CD4-positive, CD25-positive, alpha-beta regulatory T cell (primary cell): ENCODE data around the gene ENPP4. TPM values are rescaled to one million over a fixed set of nuclear protein-coding genes. Genes with fewer than 3 reads are reported as not detected.
"Not testable (repeated sequence)": the region's sequence is repeated elsewhere in the genome, so short reads cannot be mapped to it uniquely, and the experiment has no call there.

Experiments used
- ATAC-seq, 2 donors: fragments of 150-1000 bp; cut with Tn5 transposase; one replicate each; pipeline ENCODE4 v1.10.0; 2021; ENCODE audit warnings: low read depth in 2 of 2, moderate number of reproducible peaks in 2 of 2, moderate library complexity in 1 of 2
- DNase-seq, 3 donors: peaks; one replicate each; pipeline versions ENCODE4 v3.0.0 to v3.0.0-alpha.2; 2012 to 2022; ENCODE audit warnings: mixed read lengths in 1 of 3
- H3K27ac ChIP-seq: one replicate; pipeline ENCODE4 v1.7.0; 2013; ENCODE audit warnings: mild to moderate bottlenecking, low read length; ENCODE audit not compliant: insufficient read depth, poor library complexity, severe bottlenecking
- H3K27me3 ChIP-seq: one replicate; pipeline ENCODE4 v1.7.0; 2013; ENCODE audit warnings: low read length; ENCODE audit not compliant: control insufficient read depth, insufficient read depth
- H3K36me3 ChIP-seq: one replicate; pipeline ENCODE4 v1.7.0; 2013; ENCODE audit warnings: mild to moderate bottlenecking, low read length, moderate library complexity; ENCODE audit not compliant: control insufficient read depth, insufficient read depth
- H3K4me1 ChIP-seq: 2 replicates; pipeline ENCODE4 v1.7.0; 2013; ENCODE audit warnings: mild to moderate bottlenecking, low read length; ENCODE audit not compliant: insufficient read depth, control insufficient read depth, poor library complexity, severe bottlenecking
- H3K4me3 ChIP-seq: one replicate; pipeline ENCODE4 v1.7.0; 2013; ENCODE audit warnings: low read depth, mild to moderate bottlenecking, low read length, moderate library complexity
- H3K9me3 ChIP-seq, 2 experiments: 1 replicate in 1 of 2; 2 replicates in 1 of 2; pipeline ENCODE4 v1.7.0; 2013; ENCODE audit warnings: low read length in 2 of 2, mild to moderate bottlenecking in 1 of 2, moderate library complexity in 1 of 2; ENCODE audit not compliant: control insufficient read depth in 2 of 2
- H3K27ac Mint-ChIP-seq, 3 donors: one replicate each; pipeline ENCODE4 v1.8.0; 2020 to 2022; ENCODE audit warnings: mild to moderate bottlenecking in 3 of 3, mixed read lengths in 3 of 3, moderate library complexity in 2 of 3
- H3K27me3 Mint-ChIP-seq: one replicate; pipeline ENCODE4 v1.8.0; 2022; ENCODE audit warnings: mild to moderate bottlenecking, mixed read lengths
- H3K36me3 Mint-ChIP-seq: one replicate; pipeline ENCODE4 v1.8.0; 2020; ENCODE audit warnings: mixed read lengths
- H3K4me1 Mint-ChIP-seq, 4 donors: one replicate each; pipeline ENCODE4 v1.8.0; 2020 to 2022; ENCODE audit warnings: mixed read lengths in 4 of 4, mild to moderate bottlenecking in 1 of 4
- H3K4me3 Mint-ChIP-seq, 4 donors: one replicate each; pipeline ENCODE4 v1.8.0; 2020 to 2022; ENCODE audit warnings: mild to moderate bottlenecking in 4 of 4, mixed read lengths in 4 of 4, moderate library complexity in 3 of 4
- H3K9me3 Mint-ChIP-seq, 7 donors: one replicate each; pipeline ENCODE4 v1.8.0; 2020 to 2022; ENCODE audit warnings: mixed read lengths in 7 of 7, mild to moderate bottlenecking in 3 of 7, moderate library complexity in 2 of 7
- polyA plus RNA-seq, 4 donors: library from polyadenylated mRNA; unstranded; fragments of 300-500 nt; fragmentation: Illumina TruSeq; gene quantifications; one replicate each; pipeline ENCODE4 v1.2.3, GENCODE V29; 2021
- total RNA-seq: library from RNA; stranded (reverse); gene quantifications from one replicate; pipeline ENCODE4 v1.2.3, GENCODE V29; 2022

ENPP4 gene
- total and polyA plus RNA-seq, 5 donors from 2014 or later = 2.1 to 4.5 (median 3.3) TPM

- Histone ChIP-seq H3K27me3 (no peaks in the 10 kb centered on the region), H3K27ac (no peak overlapping the region), H3K4me3 (no peak overlapping the region), H3K4me1 (no peaks in the 10 kb centered on the region), H3K9me3 (no peaks in the 10 kb centered on the region), H3K36me3 (no peaks in the 10 kb centered on the region)
- Mint-ChIP-seq H3K27ac (no peak overlapping the region), H3K27me3 (no peaks in the 10 kb centered on the region), H3K4me1 (peaks cover 9 to 19% (median 9%) of the 10 kb centered on the region in 4 donors), H3K36me3 (peaks cover 4% of the 10 kb centered on the region), H3K9me3 (peaks cover 0 to 11% (median 1%) of the 10 kb centered on the region in 7 donors), H3K4me3 (no peak overlapping the region)
- DNase-seq = no peak
- ATAC-seq = no peak
Measured at GRCh38 chr6:46116289-46116688, 13.5 kb upstream of the ENPP4 start.

- Histone ChIP-seq H3K36me3 (no peaks in the 10 kb centered on the region), H3K4me1 (no peaks in the 10 kb centered on the region), H3K27ac (no peak overlapping the region), H3K27me3 (no peaks in the 10 kb centered on the region), H3K9me3 (no peaks in the 10 kb centered on the region), H3K4me3 (no peak overlapping the region)
- DNase-seq = no peak
- H3K4me3 Mint-ChIP-seq = no peak overlapping the region
- H3K27ac Mint-ChIP-seq = no peak overlapping the region
- H3K4me1 Mint-ChIP-seq = peaks cover 11 to 17% (median 13%) of the 10 kb centered on the region in 4 donors
- no peak for ATAC-seq
- peaks cover 0 to 18% (median 1%) of the 10 kb centered on the region in 7 donors for H3K9me3 Mint-ChIP-seq
- H3K36me3 Mint-ChIP-seq = peaks cover 10% of the 10 kb centered on the region
- H3K27me3 Mint-ChIP-seq = peaks cover 5% of the 10 kb centered on the region
Measured at GRCh38 chr6:46118157-46118556, 11.6 kb upstream of the ENPP4 start.

- Histone ChIP-seq H3K9me3 (no peaks in the 10 kb centered on the region), H3K4me3 (no peak overlapping the region), H3K4me1 (no peaks in the 10 kb centered on the region), H3K27me3 (no peaks in the 10 kb centered on the region), H3K36me3 (no peaks in the 10 kb centered on the region), H3K27ac (no peak overlapping the region)
- ATAC-seq = no peak
- peaks cover 11 to 15% (median 11%) of the 10 kb centered on the region in 4 donors for H3K4me1 Mint-ChIP-seq
- H3K4me3 Mint-ChIP-seq = peak overlapping the region in 1 of 4 donors; percentile 32
- H3K36me3 Mint-ChIP-seq = peaks cover 9% of the 10 kb centered on the region
- peaks cover 5% of the 10 kb centered on the region for H3K27me3 Mint-ChIP-seq
- no peak for DNase-seq
- peaks cover 0 to 18% (median 1%) of the 10 kb centered on the region in 7 donors for H3K9me3 Mint-ChIP-seq
- no peak overlapping the region for H3K27ac Mint-ChIP-seq
Measured at GRCh38 chr6:46118836-46119235, 11.0 kb upstream of the ENPP4 start.

- H3K27ac Mint-ChIP-seq = not testable (repeated sequence)
Measured at GRCh38 chr6:46119679-46120078, 10.1 kb upstream of the ENPP4 start.

GRCh38 chr6:46128476-46128875, 1.3 kb upstream of the ENPP4 start:
- Mint-ChIP-seq H3K27me3 (no peaks in the 10 kb centered on the region), H3K4me3 (peak overlapping the region; percentile 90 to 98 (median 94)), H3K27ac (peak overlapping the region in 1 of 3 donors; percentile 86), H3K9me3 (peaks cover 0 to 1% (median 0%) of the 10 kb centered on the region in 7 donors), H3K4me1 (peaks cover 4 to 29% (median 27%) of the 10 kb centered on the region in 4 donors), H3K36me3 (no peaks in the 10 kb centered on the region)
- DNase-seq (no peak), ATAC-seq (no peak)
- H3K27me3 ChIP-seq = peaks cover 2% of the 10 kb centered on the region
- H3K27ac ChIP-seq = no peak overlapping the region
- H3K4me1 ChIP-seq = peaks cover 13% of the 10 kb centered on the region
- H3K36me3 ChIP-seq = no peaks in the 10 kb centered on the region
- H3K9me3 ChIP-seq = no peaks in the 10 kb centered on the region
- H3K4me3 ChIP-seq = peak overlapping the region; percentile 89

More at GRCh38 chr6:46119679-46120078, 10.1 kb upstream of the ENPP4 start:
- H3K36me3 Mint-ChIP-seq, H3K27me3 ChIP-seq, H3K36me3 ChIP-seq, H3K9me3 ChIP-seq, H3K27me3 Mint-ChIP-seq, H3K4me3 ChIP-seq, H3K27ac ChIP-seq, H3K4me1 ChIP-seq, ATAC-seq: not testable (repeated sequence)
- peak in 1 of 3 donors; percentile 42 for DNase-seq
- Mint-ChIP-seq H3K4me3 (peak overlapping the region in 1 of 4 donors; percentile 62), H3K9me3 (peaks cover 0 to 16% (median 1%) of the 10 kb centered on the region in 7 donors), H3K4me1 (peaks cover 11 to 15% (median 11%) of the 10 kb centered on the region in 4 donors)

- peaks cover 2% of the 10 kb centered on the region for H3K27me3 ChIP-seq
- peak overlapping the region; percentile 89 for H3K4me3 ChIP-seq
- H3K27me3 Mint-ChIP-seq = no peaks in the 10 kb centered on the region
Measured at GRCh38 chr6:46129291-46129628, 529 bp upstream of the ENPP4 start.

GRCh38 chr6:46130666-46131065, 877 bp downstream of the ENPP4 start:
- ATAC-seq (no peak), DNase-seq (peak in 1 of 3 donors; percentile 7)
- H3K27ac ChIP-seq = no peak overlapping the region

More at GRCh38 chr6:46129291-46129628, 529 bp upstream of the ENPP4 start:
- Mint-ChIP-seq H3K27ac (peak overlapping the region; percentile 86 to 94 (median 92)), H3K4me3 (peak overlapping the region; percentile 90 to 98 (median 94)), H3K4me1 (peaks cover 4 to 31% (median 30%) of the 10 kb centered on the region in 4 donors), H3K9me3 (peaks cover 0 to 1% (median 0%) of the 10 kb centered on the region in 7 donors), H3K36me3 (no peaks in the 10 kb centered on the region)
- peak overlapping the region; percentile 59 for H3K27ac ChIP-seq
- ATAC-seq (peak; percentile 5 to 10), DNase-seq (no peak)
- H3K9me3 ChIP-seq = no peaks in the 10 kb centered on the region
- peaks cover 13% of the 10 kb centered on the region for H3K4me1 ChIP-seq
- H3K36me3 ChIP-seq = no peaks in the 10 kb centered on the region

GRCh38 chr6:46131291-46131690, 1.5 kb downstream of the ENPP4 start:
- H3K4me1 Mint-ChIP-seq = peaks cover 4 to 33% (median 32%) of the 10 kb centered on the region in 4 donors
- ATAC-seq, H3K27ac ChIP-seq, H3K4me1 ChIP-seq, H3K4me3 ChIP-seq, H3K36me3 ChIP-seq, H3K9me3 Mint-ChIP-seq, H3K27me3 ChIP-seq, H3K36me3 Mint-ChIP-seq, H3K9me3 ChIP-seq, H3K27me3 Mint-ChIP-seq, DNase-seq, H3K27ac Mint-ChIP-seq: not testable (repeated sequence)
- H3K4me3 Mint-ChIP-seq = peak overlapping the region in 2 of 4 donors; percentile 29 to 90

More at GRCh38 chr6:46130666-46131065, 877 bp downstream of the ENPP4 start:
- Histone ChIP-seq H3K4me3 (peak overlapping the region; percentile 80), H3K36me3 (no peaks in the 10 kb centered on the region), H3K9me3 (no peaks in the 10 kb centered on the region), H3K4me1 (peaks cover 13% of the 10 kb centered on the region), H3K27me3 (peaks cover 2% of the 10 kb centered on the region)
- Mint-ChIP-seq H3K27ac (peak overlapping the region in 2 of 3 donors; percentile 28 to 86), H3K9me3 (peaks cover 0 to 1% (median 0%) of the 10 kb centered on the region in 7 donors), H3K27me3 (no peaks in the 10 kb centered on the region), H3K4me1 (peaks cover 4 to 32% (median 30%) of the 10 kb centered on the region in 4 donors), H3K36me3 (no peaks in the 10 kb centered on the region), H3K4me3 (peak overlapping the region; percentile 90 to 98 (median 94))
